Measurements from ENCODE around the gene CLCA1.

The CLCA1 gene

GRCh38 chr1:86464819-86465218 lies 3.9 kb upstream of the CLCA1 start:
- no peak for DNase-seq

GRCh38 chr1:86466109-86466844 lies 2.5 kb upstream of the CLCA1 start:
- no peak for DNase-seq

- peak in 1 of 3 donors; percentile 22 for DNase-seq
These were observed 1.7 kb upstream of the CLCA1 start for GRCh38 chr1:86466986-86467385.

GRCh38 chr1:86470859-86471258 lies 2.1 kb downstream of the CLCA1 start:
- peak in 1 of 3 donors; percentile 6 for DNase-seq

GRCh38 chr1:86471291-86471690 lies 2.6 kb downstream of the CLCA1 start:
- DNase-seq, result no peak

- no peak for DNase-seq
These were observed 3.4 kb downstream of the CLCA1 start for GRCh38 chr1:86472152-86472551.

- no peak for DNase-seq
These were observed 4.0 kb downstream of the CLCA1 start for GRCh38 chr1:86472767-86473166.

GRCh38 chr1:86477256-86477655 lies 8.5 kb downstream of the CLCA1 start:
- DNase-seq, result no peak

- DNase-seq, result no peak
These were observed 9.0 kb downstream of the CLCA1 start for GRCh38 chr1:86477682-86478081.

- no peak for DNase-seq
These were observed 9.9 kb downstream of the CLCA1 start for GRCh38 chr1:86478416-86479156.

GRCh38 chr1:86481966-86482365 lies 13.2 kb downstream of the CLCA1 start:
- DNase-seq, result no peak

GRCh38 chr1:86487131-86487810 lies 18.5 kb downstream of the CLCA1 start:
- no peak for DNase-seq

GRCh38 chr1:86487811-86488141 lies 19.0 kb downstream of the CLCA1 start:
- DNase-seq, result no peak

GRCh38 chr1:86489242-86489878 lies 20.6 kb downstream of the CLCA1 start:
- DNase-seq, result no peak

- no peak for DNase-seq
These were observed 22.6 kb downstream of the CLCA1 start for GRCh38 chr1:86491171-86491950.

GRCh38 chr1:86498281-86498680 lies 29.6 kb downstream of the CLCA1 start:
- no peak for DNase-seq

GRCh38 chr1:86499987-86500593 lies 31.4 kb downstream of the CLCA1 start:
- peak; percentile 67 to 95 (median 92) for DNase-seq

- no peak for DNase-seq
These were observed 32.0 kb downstream of the CLCA1 start for GRCh38 chr1:86500714-86501113.

- peak in 2 of 3 donors; percentile 62 to 64 for DNase-seq
These were observed 33.5 kb downstream of the CLCA1 start for GRCh38 chr1:86502125-86502646.

GRCh38 chr1:86502721-86503405 lies 34.1 kb downstream of the CLCA1 start:
- DNase-seq, result no peak
